Mesothelial cell of epicardium (in vitro differentiated cells): ENCODE measurements around the gene SDK1. TPM values are rescaled to one million over a fixed set of nuclear protein-coding genes. Genes with fewer than 3 reads are reported as not detected.

Source experiments
- DNase-seq, 2 experiments: peaks; one replicate each; pipeline ENCODE4 v3.0.0; 2021; ENCODE audit warnings: low spot score in 2 of 2; ENCODE audit not compliant: unreplicated experiment in 2 of 2
- H3K27ac Mint-ChIP-seq: 2 replicates; pipeline ENCODE4 v1.8.0; 2021; ENCODE audit warnings: mixed read lengths
- H3K27me3 Mint-ChIP-seq: 2 replicates; pipeline ENCODE4 v1.8.0; 2021; ENCODE audit warnings: low read depth, mixed read lengths
- H3K36me3 Mint-ChIP-seq: 2 replicates; pipeline ENCODE4 v1.8.0; 2021; ENCODE audit warnings: mixed read lengths
- H3K4me1 Mint-ChIP-seq: 2 replicates; pipeline ENCODE4 v1.8.0; 2021; ENCODE audit warnings: mixed read lengths
- H3K4me3 Mint-ChIP-seq: 2 replicates; pipeline ENCODE4 v1.8.0; 2021; ENCODE audit warnings: mild to moderate bottlenecking, moderate library complexity, mixed read lengths
- H3K9me3 Mint-ChIP-seq: 2 replicates; pipeline ENCODE4 v1.8.0; 2021; ENCODE audit warnings: mixed read lengths
- CTCF ChIP-seq: fragments of 200-600 bp; sonication (generic); IDR thresholded peaks from one replicate; pipeline ENCODE4 v1.5.0; 2021; ENCODE audit warnings: antibody characterized with exemption; ENCODE audit not compliant: unreplicated experiment
- total RNA-seq: library from RNA; stranded (reverse); gene quantifications from 3 replicates; pipeline ENCODE4 v1.2.1, GENCODE V29; 2021

SDK1 gene, protein sequence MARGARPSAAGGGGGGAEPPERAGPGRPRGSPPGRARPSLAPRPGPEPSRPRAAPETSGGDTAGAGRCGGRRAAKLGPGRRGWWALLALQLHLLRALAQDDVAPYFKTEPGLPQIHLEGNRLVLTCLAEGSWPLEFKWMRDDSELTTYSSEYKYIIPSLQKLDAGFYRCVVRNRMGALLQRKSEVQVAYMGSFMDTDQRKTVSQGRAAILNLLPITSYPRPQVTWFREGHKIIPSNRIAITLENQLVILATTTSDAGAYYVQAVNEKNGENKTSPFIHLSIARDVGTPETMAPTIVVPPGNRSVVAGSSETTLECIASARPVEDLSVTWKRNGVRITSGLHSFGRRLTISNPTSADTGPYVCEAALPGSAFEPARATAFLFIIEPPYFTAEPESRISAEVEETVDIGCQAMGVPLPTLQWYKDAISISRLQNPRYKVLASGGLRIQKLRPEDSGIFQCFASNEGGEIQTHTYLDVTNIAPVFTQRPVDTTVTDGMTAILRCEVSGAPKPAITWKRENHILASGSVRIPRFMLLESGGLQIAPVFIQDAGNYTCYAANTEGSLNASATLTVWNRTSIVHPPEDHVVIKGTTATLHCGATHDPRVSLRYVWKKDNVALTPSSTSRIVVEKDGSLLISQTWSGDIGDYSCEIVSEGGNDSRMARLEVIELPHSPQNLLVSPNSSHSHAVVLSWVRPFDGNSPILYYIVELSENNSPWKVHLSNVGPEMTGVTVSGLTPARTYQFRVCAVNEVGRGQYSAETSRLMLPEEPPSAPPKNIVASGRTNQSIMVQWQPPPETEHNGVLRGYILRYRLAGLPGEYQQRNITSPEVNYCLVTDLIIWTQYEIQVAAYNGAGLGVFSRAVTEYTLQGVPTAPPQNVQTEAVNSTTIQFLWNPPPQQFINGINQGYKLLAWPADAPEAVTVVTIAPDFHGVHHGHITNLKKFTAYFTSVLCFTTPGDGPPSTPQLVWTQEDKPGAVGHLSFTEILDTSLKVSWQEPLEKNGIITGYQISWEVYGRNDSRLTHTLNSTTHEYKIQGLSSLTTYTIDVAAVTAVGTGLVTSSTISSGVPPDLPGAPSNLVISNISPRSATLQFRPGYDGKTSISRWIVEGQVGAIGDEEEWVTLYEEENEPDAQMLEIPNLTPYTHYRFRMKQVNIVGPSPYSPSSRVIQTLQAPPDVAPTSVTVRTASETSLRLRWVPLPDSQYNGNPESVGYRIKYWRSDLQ (N-terminal part only)
- total RNA-seq, result 12.8 to 17.2 TPM (median 15.1 TPM) in 3 replicates

DNA sequence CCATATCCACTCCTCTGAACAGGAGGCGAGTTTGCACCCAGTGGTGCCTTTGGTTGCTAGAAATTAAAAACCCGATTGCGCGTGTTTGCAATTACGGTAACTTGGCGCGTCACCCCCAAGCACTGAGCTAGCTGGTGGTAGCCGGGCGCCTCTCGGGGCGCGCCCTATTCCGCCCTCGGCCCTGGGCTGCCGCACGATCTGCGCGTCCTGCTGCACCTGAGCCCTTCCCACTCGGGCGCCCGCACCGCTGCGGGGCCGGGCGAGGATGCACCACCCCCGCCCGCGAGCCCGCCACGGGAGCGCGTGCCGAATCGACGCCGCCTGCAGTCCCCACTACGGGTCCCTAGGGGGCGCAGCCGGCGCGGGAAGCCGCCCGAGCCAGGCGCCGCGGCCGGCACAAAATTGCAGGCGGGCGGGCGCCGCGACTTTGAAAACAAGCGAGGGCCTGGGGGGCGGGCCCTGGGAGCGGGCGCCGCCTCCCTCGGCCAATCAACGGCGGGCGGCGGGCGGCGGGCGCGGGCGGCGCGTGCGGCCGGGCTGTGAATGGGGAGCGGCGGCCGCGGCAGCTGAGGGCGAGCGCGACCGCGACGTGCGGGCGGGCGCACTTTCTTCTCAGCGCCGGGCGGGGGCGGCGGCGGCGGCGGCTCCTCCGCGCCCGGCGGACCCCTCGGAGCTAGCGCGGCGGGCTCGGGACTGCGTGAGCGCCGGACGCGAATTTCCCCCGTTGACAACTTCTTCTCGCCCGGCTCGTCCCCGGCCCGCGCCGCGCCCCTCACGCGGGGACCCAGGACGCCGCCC lies at the start of gene SDK1:
Gene SDK1 (plus strand): TSS at position 602 of the 798 bp plus-strand sequence. CDS start 335 bp downstream, outside the sequence.
- Mint-ChIP-seq H3K9me3 (no peaks in the 10 kb centered on the region), H3K27me3 (peaks cover 12% of the 10 kb centered on the region), H3K36me3 (no peaks in the 10 kb centered on the region), H3K4me3 (peak within 1 kb of the TSS; percentile 88), H3K4me1 (peaks cover 17% of the 10 kb centered on the region), H3K27ac (peak within 1 kb of the TSS; percentile 92)
- peak; percentile 96 for TF ChIP-seq CTCF
- peak; percentile 92 to 95 for DNase-seq

GRCh38 chr7:3254718-3255117 lies 46.3 kb upstream of the SDK1 start:
- TF ChIP-seq CTCF, result no peak
- Mint-ChIP-seq H3K4me3 (no peak overlapping the region), H3K27ac (peak overlapping the region; percentile 60), H3K36me3 (no peaks in the 10 kb centered on the region), H3K4me1 (peaks cover 25% of the 10 kb centered on the region), H3K9me3 (peaks cover 9% of the 10 kb centered on the region), H3K27me3 (no peaks in the 10 kb centered on the region)
- DNase-seq, result no peak

GRCh38 chr7:3259711-3260400 lies 41.2 kb upstream of the SDK1 start:
- Mint-ChIP-seq H3K4me3 (peak overlapping the region; percentile 69), H3K36me3 (no peaks in the 10 kb centered on the region), H3K4me1 (peaks cover 49% of the 10 kb centered on the region), H3K27me3 (no peaks in the 10 kb centered on the region), H3K9me3 (peaks cover 4% of the 10 kb centered on the region), H3K27ac (peak overlapping the region; percentile 95)
- no peak for TF ChIP-seq CTCF
- DNase-seq, result no peak

GRCh38 chr7:3260401-3260715 lies 40.7 kb upstream of the SDK1 start:
- Mint-ChIP-seq H3K9me3 (peaks cover 4% of the 10 kb centered on the region), H3K4me1 (peaks cover 44% of the 10 kb centered on the region), H3K36me3 (no peaks in the 10 kb centered on the region), H3K27me3 (no peaks in the 10 kb centered on the region), H3K4me3 (peak overlapping the region; percentile 69), H3K27ac (peak overlapping the region; percentile 95)
- DNase-seq, result no peak
- no peak for TF ChIP-seq CTCF
